Measurements from ENCODE around the gene EFNA5. TPM values are rescaled to one million over a fixed set of nuclear protein-coding genes. Genes with fewer than 3 reads are reported as not detected.
A peak's percentile ranks its signal among the peaks of the same experiment; 100 is the strongest.

Gene EFNA5
- total and polyA plus RNA-seq, 2 of the 8 experiments (the other 6 are each of a cell fraction or from before 2014, with no cell fraction given), result 9.6 to 21.8 TPM

GRCh38 chr5:107603349-107603748 lies 67.4 kb downstream of the EFNA5 start:
- no peak overlapping the region for H3K23ac ChIP-seq (ENCODE audit: insufficient read length)
- H4K20me1 ChIP-seq (replicated peaks in 1 of 2; ENCODE audit: control insufficient read depth in 1 of 2, insufficient read depth in 2 of 2, low read length in 2 of 2), result no peaks in the 10 kb centered on the region
- TF ChIP-seq CHD1 (IDR thresholded peaks at IDR 0.05; ENCODE audit: low read depth, low read length) (no peak), SIX5 (IDR thresholded peaks at IDR 0.05; ENCODE audit: low read depth, low read length) (no peak), ATF2 (IDR thresholded peaks at IDR 0.05; ENCODE audit: low read length) (no peak), SP4 (IDR thresholded peaks at IDR 0.05; ENCODE audit: low read length) (no peak), KDM5A (IDR thresholded peaks at IDR 0.05; ENCODE audit: low read length) (no peak)
- no peak overlapping the region for H2AFZ ChIP-seq (ENCODE audit: low read length)
- no peak overlapping the region for H3K18ac ChIP-seq (ENCODE audit: extremely low read depth, low read length)
- H3K27ac ChIP-seq (ENCODE audit: low read depth, low read length), result no peak overlapping the region
- H3K23me2 ChIP-seq (ENCODE audit: low read depth, low read length), result peaks cover 1% of the 10 kb centered on the region; the same call in 1 of the 2 replicates
- H2BK5ac ChIP-seq (ENCODE audit: low read depth, low read length), result no peak overlapping the region
- no peak overlapping the region for H3K9ac ChIP-seq (replicated peaks in 1 of 4; ENCODE audit: extremely low read depth in 1 of 4, low read depth in 3 of 4, low read length in 3 of 4)
- POLR2A ChIA-PET (ENCODE audit: partially characterized antibody), result no interaction called here
- no peaks in the 10 kb centered on the region for H3K27me3 ChIP-seq (replicated peaks in 1 of 4; ENCODE audit: control insufficient read depth in 3 of 4, extremely low read depth in 1 of 4, insufficient read depth in 3 of 4, low read length in 3 of 4)
- no peak overlapping the region for H2AK5ac ChIP-seq (ENCODE audit: low read depth, low read length)
- H4K91ac ChIP-seq (replicated peaks; ENCODE audit: insufficient read length, low read length), result no peak overlapping the region
- H3K36me3 ChIP-seq (ENCODE audit: control insufficient read depth in 2 of 4, insufficient read depth in 4 of 4, low read length in 3 of 4), result no peaks in the 10 kb centered on the region
- peak overlapping the region; percentile 13 for H3K4ac ChIP-seq (replicated peaks; ENCODE audit: insufficient read length, low read depth, low read length)
- no peak overlapping the region for H2BK120ac ChIP-seq (replicated peaks; ENCODE audit: low read depth, low read length)
- no peaks in the 10 kb centered on the region for H3K79me1 ChIP-seq (ENCODE audit: low read depth, low read length)
- H2BK20ac ChIP-seq (ENCODE audit: low read length), result no peak overlapping the region
- no peak for DNase-seq (ENCODE audit: low read depth in 1 of 2, low spot score in 2 of 2)
- H3K4me2 ChIP-seq (ENCODE audit: insufficient read depth in 1 of 2, low read depth in 2 of 2, low read length in 2 of 2), result no peak overlapping the region
- CTCF ChIA-PET (ENCODE audit: partially characterized antibody), result interaction anchor here (0.6 to 1.6 kb wide), 5 partner anchors 10 to 356 kb away, joined by 3 to 4 read pairs (median 4); no protein-coding TSS in a partner anchor
- H3K56ac ChIP-seq (replicated peaks; ENCODE audit: insufficient read length, low read depth, low read length), result no peak overlapping the region
- H2BK12ac ChIP-seq (ENCODE audit: low read depth, low read length), result no peak overlapping the region
- H2BK15ac ChIP-seq (ENCODE audit: low read length), result no peak overlapping the region
- 87% methylated on average over 6 of the region's 6 CpGs; no CpG with 5 or more reads in 1 of the 2 experiments for WGBS, 2 experiments (ENCODE audit: extremely low coverage in 1 of 2, insufficient coverage in 1 of 2, insufficient read length in 1 of 2, insufficient replicate concordance in 2 of 2, low coverage in 1 of 2, low lambda C conversion rate in 2 of 2, missing lambda C conversion rate in 1 of 2)
- no peak overlapping the region for H4K5ac ChIP-seq (ENCODE audit: insufficient read length, low read depth, low read length)
- no peak overlapping the region for H4K8ac ChIP-seq (ENCODE audit: extremely low read depth, insufficient read depth, low read length)
- FAIRE-seq, result no peak
- H3K9me3 ChIP-seq (ENCODE audit: insufficient read depth in 2 of 2, low read depth in 1 of 2, low read length in 1 of 2), result no peaks in the 10 kb centered on the region
- peaks cover 0 to 23% of the 10 kb centered on the region in 2 experiments; a peak in 3 of 4 replicates for H3K79me2 ChIP-seq (ENCODE audit: control insufficient read depth in 1 of 2, insufficient read depth in 2 of 2, low read length in 2 of 2)
- H3K4me1 ChIP-seq (replicated peaks in 1 of 4; ENCODE audit: control insufficient read depth in 3 of 4, insufficient read depth in 4 of 4, low read length in 3 of 4), result peaks cover 0 to 20% (median 4%) of the 10 kb centered on the region in 4 experiments; a peak in 4 of 7 replicates
- H3K14ac ChIP-seq (ENCODE audit: insufficient read length), result no peak overlapping the region
- H3K4me3 ChIP-seq (ENCODE audit: extremely low read depth in 1 of 4, insufficient read depth in 2 of 4, low read depth in 3 of 4, low read length in 4 of 4), result no peak overlapping the region

Measured in H1 (cell line).